OCI-LY3 (cell line): ENCODE results near the gene FARP1.

ENCODE experiments used
- EZH2phosphoT487 ChIP-seq: fragments of 200-600 bp; shearing (Covaris generic); IDR thresholded peaks from 2 replicates; pipeline ENCODE4 v1.6.1; 2018; ENCODE audit warnings: antibody characterized with exemption, mixed run types, low read depth
- TF ChIP-seq, protein P1 (sequence below): fragments of 200-600, 300-600 bp; sonication (generic); IDR thresholded peaks from 2 replicates; pipeline ENCODE4 v1.5.1; 2014; ENCODE audit warnings: antibody characterized with exemption, low read length, low read depth

DNA sequence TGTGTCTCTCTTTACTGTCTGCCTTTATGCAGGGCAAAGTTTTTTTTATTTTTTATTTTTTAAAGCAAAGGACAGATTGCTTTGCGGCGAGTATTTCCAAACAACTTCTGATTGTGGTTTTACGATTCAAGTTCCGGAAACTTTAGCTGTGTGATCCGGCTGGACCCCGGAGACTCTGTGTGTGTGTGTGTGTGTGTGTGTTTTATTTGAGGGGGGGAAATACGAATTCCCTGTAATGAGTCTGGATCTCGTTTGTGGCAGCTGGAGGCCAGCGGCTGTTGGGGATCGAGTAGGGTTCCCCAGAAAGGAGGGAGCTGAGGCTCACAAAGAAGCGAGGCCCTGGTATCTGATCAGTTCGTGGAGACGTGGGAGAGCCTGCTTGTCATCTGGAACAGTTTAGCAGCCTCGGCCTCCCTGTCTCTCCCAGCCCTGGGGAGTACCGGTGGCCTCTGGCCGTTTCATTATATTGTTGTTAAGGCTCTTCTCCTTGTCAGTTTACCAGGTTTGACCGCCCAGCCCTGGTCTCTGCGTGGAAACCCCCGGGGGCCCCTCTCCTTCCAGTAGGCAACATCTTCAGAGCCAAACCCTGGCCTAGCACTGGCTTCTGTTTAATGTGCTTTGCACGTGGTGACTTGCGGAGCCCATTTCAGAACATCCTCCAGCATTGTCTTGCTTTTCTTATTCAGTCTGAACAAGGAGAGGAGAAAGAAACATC lies 1.3 kb downstream of the FARP1 start:
- TF ChIP-seq EZH2phosphoT487 = no peak
- TF ChIP-seq, protein P1, sequence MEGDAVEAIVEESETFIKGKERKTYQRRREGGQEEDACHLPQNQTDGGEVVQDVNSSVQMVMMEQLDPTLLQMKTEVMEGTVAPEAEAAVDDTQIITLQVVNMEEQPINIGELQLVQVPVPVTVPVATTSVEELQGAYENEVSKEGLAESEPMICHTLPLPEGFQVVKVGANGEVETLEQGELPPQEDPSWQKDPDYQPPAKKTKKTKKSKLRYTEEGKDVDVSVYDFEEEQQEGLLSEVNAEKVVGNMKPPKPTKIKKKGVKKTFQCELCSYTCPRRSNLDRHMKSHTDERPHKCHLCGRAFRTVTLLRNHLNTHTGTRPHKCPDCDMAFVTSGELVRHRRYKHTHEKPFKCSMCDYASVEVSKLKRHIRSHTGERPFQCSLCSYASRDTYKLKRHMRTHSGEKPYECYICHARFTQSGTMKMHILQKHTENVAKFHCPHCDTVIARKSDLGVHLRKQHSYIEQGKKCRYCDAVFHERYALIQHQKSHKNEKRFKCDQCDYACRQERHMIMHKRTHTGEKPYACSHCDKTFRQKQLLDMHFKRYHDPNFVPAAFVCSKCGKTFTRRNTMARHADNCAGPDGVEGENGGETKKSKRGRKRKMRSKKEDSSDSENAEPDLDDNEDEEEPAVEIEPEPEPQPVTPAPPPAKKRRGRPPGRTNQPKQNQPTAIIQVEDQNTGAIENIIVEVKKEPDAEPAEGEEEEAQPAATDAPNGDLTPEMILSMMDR = no peak
